ENCODE results near the gene MED8.

The MED8 gene

GRCh38 chr1:43427941-43428340 is 38.3 kb upstream of the MED8 start:
- H3K9me3 ChIP-seq (ENCODE audit: control insufficient read depth, insufficient read depth, low read length): no peaks in the 10 kb centered on the region
- H3K36me3 ChIP-seq (ENCODE audit: insufficient read depth, low read length): peaks cover 18% of the 10 kb centered on the region
- H3K4me1 ChIP-seq (ENCODE audit: insufficient read depth, low read length): no peaks in the 10 kb centered on the region
- H3K9ac ChIP-seq (ENCODE audit: low read depth, low read length): no peak overlapping the region

- Histone ChIP-seq H3K36me3 (ENCODE audit: insufficient read depth, low read length) (peaks cover 19% of the 10 kb centered on the region), H3K9ac (ENCODE audit: low read depth, low read length) (no peak overlapping the region), H3K4me1 (ENCODE audit: insufficient read depth, low read length) (no peaks in the 10 kb centered on the region; the same call in 1 of the 2 replicates), H3K9me3 (ENCODE audit: control insufficient read depth, insufficient read depth, low read length) (no peaks in the 10 kb centered on the region)
Measured at GRCh38 chr1:43427524-43427923, 37.9 kb upstream of the MED8 start.

DNA sequence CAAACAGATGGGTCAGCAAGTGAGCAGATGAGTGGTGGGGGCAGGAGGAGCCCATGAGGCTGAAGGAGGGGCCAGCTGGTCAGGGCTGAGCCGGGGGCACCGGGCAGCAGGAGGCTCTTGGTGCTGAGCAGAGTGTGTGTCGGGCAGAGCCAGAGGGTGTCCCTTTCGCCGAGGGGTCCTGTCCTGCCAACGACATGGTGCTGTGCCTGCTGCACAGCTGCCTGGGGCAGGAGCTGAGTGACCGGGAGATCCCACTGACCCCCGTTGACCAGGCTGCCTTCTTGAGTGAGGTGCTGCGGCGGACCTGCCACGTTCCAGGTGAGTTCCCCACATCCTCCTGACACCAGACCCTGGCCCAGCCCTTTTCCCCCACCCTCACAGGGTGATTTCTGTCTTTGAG is 36.6 kb upstream of the MED8 start:
- Histone ChIP-seq H3K9ac (ENCODE audit: low read depth, low read length) (no peak overlapping the region), H3K9me3 (ENCODE audit: control insufficient read depth, insufficient read depth, low read length) (no peaks in the 10 kb centered on the region), H3K36me3 (ENCODE audit: insufficient read depth, low read length) (peaks cover 19% of the 10 kb centered on the region), H3K4me1 (ENCODE audit: insufficient read depth, low read length) (peaks cover 6% of the 10 kb centered on the region)

DNA sequence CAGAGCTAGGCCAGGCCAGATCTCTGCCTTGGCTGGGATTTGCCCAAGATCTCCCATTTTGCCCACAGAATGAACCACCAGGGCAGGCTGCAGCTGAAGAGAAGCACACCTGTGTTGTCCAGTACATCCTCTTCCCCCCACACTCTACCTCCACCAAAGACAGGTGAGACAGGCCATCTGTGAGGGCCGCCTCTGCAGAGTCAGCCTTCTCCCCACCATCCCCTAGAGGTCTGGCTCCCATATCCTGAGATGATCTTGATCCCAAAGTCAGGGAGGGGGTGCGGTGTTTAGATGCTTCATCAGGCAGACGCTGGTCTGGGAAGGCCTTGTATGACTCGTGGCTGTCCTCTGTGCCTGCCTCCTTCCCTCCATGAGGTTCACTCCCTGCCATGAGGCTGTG is 35.4 kb upstream of the MED8 start:
- Histone ChIP-seq H3K4me1 (ENCODE audit: insufficient read depth, low read length) (peaks cover 6% of the 10 kb centered on the region), H3K9ac (ENCODE audit: low read depth, low read length) (no peak overlapping the region), H3K36me3 (ENCODE audit: insufficient read depth, low read length) (peaks cover 23% of the 10 kb centered on the region), H3K9me3 (ENCODE audit: control insufficient read depth, insufficient read depth, low read length) (no peaks in the 10 kb centered on the region)

- peaks cover 23% of the 10 kb centered on the region for H3K36me3 ChIP-seq (ENCODE audit: insufficient read depth, low read length)
- H3K9ac ChIP-seq (ENCODE audit: low read depth, low read length): no peak overlapping the region
- no peaks in the 10 kb centered on the region for H3K9me3 ChIP-seq (ENCODE audit: control insufficient read depth, insufficient read depth, low read length)
Measured at GRCh38 chr1:43423672-43424550, 34.3 kb upstream of the MED8 start.

GRCh38 chr1:43422995-43423671 is 33.5 kb upstream of the MED8 start:
- no peak overlapping the region for H3K9ac ChIP-seq (ENCODE audit: low read depth, low read length)
- peaks cover 6% of the 10 kb centered on the region for H3K4me1 ChIP-seq (ENCODE audit: insufficient read depth, low read length)
- no peaks in the 10 kb centered on the region for H3K9me3 ChIP-seq (ENCODE audit: control insufficient read depth, insufficient read depth, low read length)
- peaks cover 23% of the 10 kb centered on the region for H3K36me3 ChIP-seq (ENCODE audit: insufficient read depth, low read length)

More at GRCh38 chr1:43423672-43424550, 34.3 kb upstream of the MED8 start:
- peaks cover 6% of the 10 kb centered on the region for H3K4me1 ChIP-seq (ENCODE audit: insufficient read depth, low read length)

DNA sequence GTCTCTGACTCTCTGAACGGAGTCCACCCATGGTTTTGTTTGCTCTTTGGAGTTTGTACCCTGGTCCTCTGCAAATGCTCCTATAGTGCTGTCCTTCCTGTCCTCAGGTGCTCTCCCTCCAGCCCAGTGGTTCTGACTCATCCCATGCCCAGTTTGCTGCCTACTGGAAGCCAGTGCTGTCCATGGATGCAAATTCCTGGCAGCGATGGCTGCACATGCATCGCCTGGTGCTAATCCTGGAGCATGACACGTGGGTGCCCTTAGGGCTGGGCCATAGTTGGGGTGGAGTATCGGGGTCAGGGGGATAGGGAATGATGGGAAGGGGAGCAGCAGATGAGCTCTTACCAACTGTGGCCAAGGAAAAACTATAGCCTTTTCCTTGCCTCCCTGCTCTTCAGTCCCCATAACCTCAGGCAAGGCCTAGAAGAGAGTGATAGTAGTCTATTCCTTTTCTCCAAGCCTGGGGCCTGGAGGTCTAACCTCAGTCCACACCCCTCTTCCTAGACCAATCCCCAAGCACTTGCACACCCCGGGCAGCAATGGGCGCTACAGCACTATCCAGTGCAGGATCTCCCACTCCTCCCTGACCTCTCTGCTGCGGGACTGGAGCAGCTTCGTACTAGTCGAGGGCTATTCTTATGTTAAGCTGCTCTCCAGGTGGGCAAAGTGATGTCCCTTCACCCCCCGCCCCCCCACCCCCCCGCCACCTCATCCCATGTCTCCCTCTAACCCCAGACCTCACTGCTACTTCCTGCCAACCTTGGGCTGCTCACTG is 32.6 kb upstream of the MED8 start:
- H3K9ac ChIP-seq (ENCODE audit: low read depth, low read length): no peak overlapping the region
- peaks cover 6% of the 10 kb centered on the region for H3K4me1 ChIP-seq (ENCODE audit: insufficient read depth, low read length)
- peaks cover 17% of the 10 kb centered on the region for H3K36me3 ChIP-seq (ENCODE audit: insufficient read depth, low read length)
- no peaks in the 10 kb centered on the region for H3K9me3 ChIP-seq (ENCODE audit: control insufficient read depth, insufficient read depth, low read length)

DNA sequence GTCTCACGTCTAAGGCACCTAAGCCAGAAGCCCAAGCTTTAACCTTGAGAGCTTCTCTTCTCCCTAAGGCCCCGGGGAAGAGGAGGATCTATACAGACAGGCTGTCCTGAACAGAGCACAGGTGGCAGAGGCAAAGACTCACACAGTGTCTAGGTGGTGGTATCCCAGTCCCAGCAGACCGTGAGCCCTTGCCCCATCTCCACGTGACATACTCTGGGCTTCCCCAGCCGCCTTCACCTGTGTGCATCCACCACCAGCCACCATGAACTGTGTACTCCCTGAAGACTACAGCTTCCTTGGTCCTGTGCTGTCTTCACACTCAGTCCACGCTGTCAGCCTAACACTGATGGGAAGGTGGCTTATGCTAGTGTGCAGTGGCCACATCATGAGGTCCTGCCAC is 31.8 kb upstream of the MED8 start:
- Histone ChIP-seq H3K9me3 (ENCODE audit: control insufficient read depth, insufficient read depth, low read length) (no peaks in the 10 kb centered on the region), H3K9ac (ENCODE audit: low read depth, low read length) (no peak overlapping the region), H3K36me3 (ENCODE audit: insufficient read depth, low read length) (peaks cover 17% of the 10 kb centered on the region), H3K4me1 (ENCODE audit: insufficient read depth, low read length) (peaks cover 6% of the 10 kb centered on the region)

- peaks cover 6% of the 10 kb centered on the region for H3K4me1 ChIP-seq (ENCODE audit: insufficient read depth, low read length)
- H3K9ac ChIP-seq (ENCODE audit: low read depth, low read length): no peak overlapping the region
- H3K9me3 ChIP-seq (ENCODE audit: control insufficient read depth, insufficient read depth, low read length): no peaks in the 10 kb centered on the region
- peaks cover 13% of the 10 kb centered on the region for H3K36me3 ChIP-seq (ENCODE audit: insufficient read depth, low read length)
Measured at GRCh38 chr1:43420874-43421273, 31.3 kb upstream of the MED8 start.

GRCh38 chr1:43419627-43420425 is 30.2 kb upstream of the MED8 start:
- no peaks in the 10 kb centered on the region for H3K9me3 ChIP-seq (ENCODE audit: control insufficient read depth, insufficient read depth, low read length)
- peaks cover 6% of the 10 kb centered on the region for H3K4me1 ChIP-seq (ENCODE audit: insufficient read depth, low read length)
- peaks cover 8% of the 10 kb centered on the region; the same call in 1 of the 2 replicates for H3K36me3 ChIP-seq (ENCODE audit: insufficient read depth, low read length)
- no peak overlapping the region for H3K9ac ChIP-seq (ENCODE audit: low read depth, low read length)

GRCh38 chr1:43418858-43419257 is 29.3 kb upstream of the MED8 start:
- Histone ChIP-seq H3K9ac (ENCODE audit: low read depth, low read length) (no peak overlapping the region), H3K36me3 (ENCODE audit: insufficient read depth, low read length) (peaks cover 8% of the 10 kb centered on the region; the same call in 1 of the 2 replicates), H3K9me3 (ENCODE audit: control insufficient read depth, insufficient read depth, low read length) (no peaks in the 10 kb centered on the region), H3K4me1 (ENCODE audit: insufficient read depth, low read length) (peaks cover 6% of the 10 kb centered on the region)

DNA sequence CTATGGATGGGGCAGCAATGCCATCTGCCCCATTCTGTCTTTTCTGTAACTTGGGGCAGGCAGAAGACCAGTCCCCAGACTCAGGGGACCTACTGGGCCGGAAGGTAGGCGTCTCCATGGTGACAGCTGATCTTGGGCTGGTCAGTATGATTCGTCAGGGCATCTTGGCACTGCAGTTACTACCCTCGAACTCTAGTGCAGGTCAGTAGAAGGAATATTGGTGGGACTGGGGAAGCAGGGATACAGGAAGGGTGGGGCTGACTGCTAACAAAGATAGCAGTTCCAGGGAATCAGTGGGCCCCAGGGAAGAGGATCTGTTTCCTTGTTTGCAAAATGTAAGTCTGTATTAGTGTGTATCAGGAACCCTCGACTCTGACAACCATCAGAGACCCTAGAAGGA is 26.3 kb upstream of the MED8 start:
- H3K4me1 ChIP-seq (ENCODE audit: insufficient read depth, low read length): no peaks in the 10 kb centered on the region
- H3K9ac ChIP-seq (ENCODE audit: low read depth, low read length): no peak overlapping the region
- peaks cover 4% of the 10 kb centered on the region; the same call in 1 of the 2 replicates for H3K36me3 ChIP-seq (ENCODE audit: insufficient read depth, low read length)
- no peaks in the 10 kb centered on the region for H3K9me3 ChIP-seq (ENCODE audit: control insufficient read depth, insufficient read depth, low read length)

- no peak overlapping the region for H3K9ac ChIP-seq (ENCODE audit: low read depth, low read length)
- H3K9me3 ChIP-seq (ENCODE audit: control insufficient read depth, insufficient read depth, low read length): no peaks in the 10 kb centered on the region
- H3K36me3 ChIP-seq (ENCODE audit: insufficient read depth, low read length): no peaks in the 10 kb centered on the region; the same call in 1 of the 2 replicates
- no peaks in the 10 kb centered on the region for H3K4me1 ChIP-seq (ENCODE audit: insufficient read depth, low read length)
Measured at GRCh38 chr1:43414634-43415223, 25.1 kb upstream of the MED8 start.
